Gastrocnemius medialis (tissue), 4 donors: ENCODE results near the gene RFXAP. TPM values are rescaled to one million over a fixed set of nuclear protein-coding genes. Genes with fewer than 3 reads are reported as not detected.

Experiments used
- ATAC-seq, 2 donors: fragments of 150-250 bp; one replicate each; pipeline ENCODE4 v1.9.1; 2016
- DNase-seq, 2 donors: peaks; one replicate each; pipeline ENCODE4 v3.0.0-alpha.2; 2019
- H3K27ac ChIP-seq, 4 donors: fragments of 200-600 bp; sonication (generic); 1 replicate in 1 of 4; 2 replicates in 3 of 4; pipeline ENCODE4 v1.5.1; 2016 to 2018; ENCODE audit warnings: mild to moderate bottlenecking in 2 of 4, moderate library complexity in 1 of 4
- H3K27me3 ChIP-seq, 3 donors: fragments of 200-600 bp; sonication (generic) in 2 of 3; 1 replicate in 1 of 3; 2 replicates in 2 of 3; pipeline versions ENCODE4 v1.5.1 to v1.6.0; 2016 to 2019; ENCODE audit warnings: mild to moderate bottlenecking in 1 of 3, moderate library complexity in 1 of 3
- H3K36me3 ChIP-seq, 2 donors: fragments of 200-600 bp; sonication (generic) in 1 of 2; one replicate each; pipeline ENCODE4 v1.5.1; 2017 to 2018
- H3K4me1 ChIP-seq, 2 donors: fragments of 200-600 bp; sonication (generic) in 1 of 2; one replicate each; pipeline ENCODE4 v1.5.1; 2016 to 2017; ENCODE audit warnings: mild to moderate bottlenecking in 2 of 2
- H3K4me3 ChIP-seq, 4 donors: fragments of 200-600 bp; sonication (generic) in 3 of 4; 1 replicate in 1 of 4; 2 replicates in 3 of 4; pipeline ENCODE4 v1.5.1; 2016 to 2019; ENCODE audit warnings: mild to moderate bottlenecking in 2 of 4
- H3K9me3 ChIP-seq, 3 donors: fragments of 200-600 bp; sonication (generic) in 2 of 3; 1 replicate in 1 of 3; 2 replicates in 2 of 3; pipeline ENCODE4 v1.5.1; 2016 to 2019
- POLR2A ChIP-seq, 2 donors: fragments of 450-650 bp; IDR thresholded peaks; one replicate each; pipeline ENCODE4 v1.6.1; 2017; ENCODE audit warnings: antibody characterized with exemption in 2 of 2, mild to moderate bottlenecking in 2 of 2, moderate library complexity in 2 of 2
- in situ Hi-C, 4 donors: fragments of 200-750 bp; cut with MboI; loops; one replicate each; pipeline versions ENCODE4 v1.15.0 to v1.8.0; 2017; ENCODE audit warnings: low sequenced_read_pairs in 4 of 4
- intact Hi-C: fragments of 100-400 bp; cut with DNase I; formaldehyde crosslinking; loops from one replicate; pipeline ENCODE4 v1.15.1; 2023; ENCODE audit warnings: low total_unique reads
- total RNA-seq, 4 donors: library from RNA; depleted of rRNA; stranded (reverse); fragments of >200 nt; gene quantifications; one replicate each; pipeline versions ENCODE4 v1.1.0 to v1.2.3, GENCODE V29; 2016
- TF ChIP-seq, protein P1 (sequence below), 5 experiments: fragments of 450-650 bp in 3 of 5; fragments of 200-600 bp in 2 of 5; sonication (generic) in 2 of 5; IDR thresholded peaks in 4 of 5; conservative IDR thresholded peaks in 1 of 5; 1 replicate in 4 of 5; 2 replicates in 1 of 5; pipeline ENCODE4 v1.5.1; 2016 to 2019; ENCODE audit warnings: antibody characterized with exemption in 5 of 5, mild to moderate bottlenecking in 3 of 5, moderate library complexity in 3 of 5

RFXAP gene
- total RNA-seq, 4 donors from 2014 or later: 0.71 to 3.0 (median 2.2) TPM

DNA sequence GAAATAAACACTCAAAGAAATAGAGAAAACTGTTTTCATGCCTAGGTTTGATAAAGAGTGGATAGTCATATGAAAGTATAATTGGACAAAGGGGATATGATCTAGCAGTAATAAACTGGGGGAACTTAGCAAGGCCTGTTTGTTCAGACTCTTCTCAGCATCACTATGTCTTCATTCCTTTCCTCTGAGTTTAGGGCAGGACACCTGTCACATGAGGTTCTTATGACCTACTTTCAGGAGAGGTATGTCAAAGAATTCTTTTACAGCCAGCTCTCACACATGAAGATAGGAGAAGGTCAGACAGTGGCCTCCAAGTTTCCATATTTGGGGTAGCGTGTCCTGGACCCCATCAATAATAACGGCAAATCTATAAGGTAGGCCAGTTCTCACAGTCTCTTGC, 11.4 kb upstream of the RFXAP start:
- DNase-seq (no peak), ATAC-seq (no peak)
- in situ Hi-C loops (no loop called here), intact Hi-C loops (no loop called here)
- H3K36me3 ChIP-seq: no peaks in the 10 kb centered on the region
- H3K4me1 ChIP-seq: no peaks in the 10 kb centered on the region
- H3K4me3 ChIP-seq: no peak overlapping the region
- no peak for TF ChIP-seq POLR2A (IDR thresholded peaks at IDR 0.05)
- TF ChIP-seq, protein P1, sequence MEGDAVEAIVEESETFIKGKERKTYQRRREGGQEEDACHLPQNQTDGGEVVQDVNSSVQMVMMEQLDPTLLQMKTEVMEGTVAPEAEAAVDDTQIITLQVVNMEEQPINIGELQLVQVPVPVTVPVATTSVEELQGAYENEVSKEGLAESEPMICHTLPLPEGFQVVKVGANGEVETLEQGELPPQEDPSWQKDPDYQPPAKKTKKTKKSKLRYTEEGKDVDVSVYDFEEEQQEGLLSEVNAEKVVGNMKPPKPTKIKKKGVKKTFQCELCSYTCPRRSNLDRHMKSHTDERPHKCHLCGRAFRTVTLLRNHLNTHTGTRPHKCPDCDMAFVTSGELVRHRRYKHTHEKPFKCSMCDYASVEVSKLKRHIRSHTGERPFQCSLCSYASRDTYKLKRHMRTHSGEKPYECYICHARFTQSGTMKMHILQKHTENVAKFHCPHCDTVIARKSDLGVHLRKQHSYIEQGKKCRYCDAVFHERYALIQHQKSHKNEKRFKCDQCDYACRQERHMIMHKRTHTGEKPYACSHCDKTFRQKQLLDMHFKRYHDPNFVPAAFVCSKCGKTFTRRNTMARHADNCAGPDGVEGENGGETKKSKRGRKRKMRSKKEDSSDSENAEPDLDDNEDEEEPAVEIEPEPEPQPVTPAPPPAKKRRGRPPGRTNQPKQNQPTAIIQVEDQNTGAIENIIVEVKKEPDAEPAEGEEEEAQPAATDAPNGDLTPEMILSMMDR (IDR thresholded peaks at IDR 0.05 in 4 of 5, conservative IDR thresholded peaks at IDR 0.05 in 1 of 5): no peak
- no peaks in the 10 kb centered on the region for H3K27me3 ChIP-seq
- H3K9me3 ChIP-seq: no peaks in the 10 kb centered on the region
- no peak overlapping the region for H3K27ac ChIP-seq

DNA sequence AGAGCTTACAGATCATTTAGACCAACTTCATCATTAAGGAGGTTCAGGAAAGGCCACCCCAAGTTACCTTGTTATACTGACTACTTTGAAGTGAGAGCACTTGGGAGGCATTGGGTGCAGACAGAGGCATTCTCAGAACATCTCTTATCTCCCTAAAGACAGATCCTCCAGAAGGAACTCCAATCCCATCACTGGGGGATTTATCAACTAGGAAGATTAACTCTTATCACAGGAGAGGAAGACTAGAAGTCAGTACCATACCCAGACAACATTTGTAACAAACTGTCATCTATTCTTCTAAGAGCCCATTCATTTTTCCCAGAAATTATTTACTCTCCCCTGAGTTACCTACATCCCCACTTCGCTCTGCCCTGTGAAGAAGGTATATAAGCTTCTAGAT, 5.8 kb upstream of the RFXAP start:
- Histone ChIP-seq H3K36me3 (no peaks in the 10 kb centered on the region), H3K27ac (no peak overlapping the region), H3K27me3 (no peaks in the 10 kb centered on the region), H3K4me1 (no peaks in the 10 kb centered on the region), H3K9me3 (no peaks in the 10 kb centered on the region), H3K4me3 (no peak overlapping the region)
- intact Hi-C loops: no loop called here
- DNase-seq (no peak), ATAC-seq (no peak)
- no peak for TF ChIP-seq POLR2A (IDR thresholded peaks at IDR 0.05)
- TF ChIP-seq, protein P1 (IDR thresholded peaks at IDR 0.05 in 4 of 5, conservative IDR thresholded peaks at IDR 0.05 in 1 of 5): no peak
- in situ Hi-C loops: no loop called here

DNA sequence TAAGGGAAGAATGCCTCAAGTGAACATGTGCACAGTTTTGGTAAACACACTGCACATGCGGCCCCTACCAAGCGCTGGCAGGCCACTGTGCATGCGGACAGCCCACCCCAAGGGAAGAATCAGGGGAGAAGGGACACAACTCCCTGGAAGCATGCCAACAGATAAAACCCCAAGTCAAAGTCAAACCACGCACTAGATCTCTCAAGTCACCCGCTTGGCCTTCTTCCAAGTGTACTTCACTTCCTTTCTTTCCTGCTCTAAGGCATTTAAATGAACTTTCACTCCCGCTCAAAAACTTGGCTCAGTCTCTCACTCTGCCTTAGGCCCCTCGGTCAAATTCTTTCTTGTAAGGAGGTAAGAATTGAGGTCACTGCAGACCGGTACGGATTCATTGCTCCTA, 4.6 kb upstream of the RFXAP start:
- in situ Hi-C loops: no loop called here

DNA sequence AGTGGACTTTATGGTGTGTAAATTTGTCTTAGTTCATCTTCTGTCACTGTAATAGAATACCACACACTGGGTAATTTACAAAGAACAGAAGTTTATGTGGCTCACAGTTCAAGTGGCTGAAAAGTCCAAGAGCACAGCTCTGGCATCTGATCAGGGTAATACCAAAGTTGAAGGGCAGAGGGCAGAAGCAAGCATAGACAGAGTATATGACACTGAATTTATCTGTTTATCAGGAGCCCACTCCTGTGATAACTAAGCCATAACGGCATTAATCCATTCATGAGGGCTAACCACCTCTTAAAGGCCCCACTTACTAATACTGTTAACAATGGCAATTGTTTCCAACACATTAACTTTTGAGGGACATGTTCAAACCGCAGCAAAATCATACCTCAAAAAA, 4.0 kb upstream of the RFXAP start:
- no peak for DNase-seq
- ATAC-seq: no peak
- no peak for TF ChIP-seq POLR2A (IDR thresholded peaks at IDR 0.05)
- TF ChIP-seq, protein P1 (IDR thresholded peaks at IDR 0.05 in 4 of 5, conservative IDR thresholded peaks at IDR 0.05 in 1 of 5): no peak
- H3K4me3 ChIP-seq: no peak overlapping the region
- H3K9me3 ChIP-seq: no peaks in the 10 kb centered on the region
- peaks cover 1 to 7% of the 10 kb centered on the region in 2 donors for H3K4me1 ChIP-seq
- H3K27me3 ChIP-seq: no peaks in the 10 kb centered on the region
- intact Hi-C loops (no loop called here), in situ Hi-C loops (no loop called here)
- H3K27ac ChIP-seq: no peak overlapping the region
- H3K36me3 ChIP-seq: no peaks in the 10 kb centered on the region

More for the DNA sequence above, 4.6 kb upstream of the RFXAP start:
- ATAC-seq: no peak
- TF ChIP-seq, protein P1 (IDR thresholded peaks at IDR 0.05 in 4 of 5, conservative IDR thresholded peaks at IDR 0.05 in 1 of 5): no peak
- TF ChIP-seq POLR2A (IDR thresholded peaks at IDR 0.05): no peak
- H3K4me1 ChIP-seq: peaks cover 0 to under 1% of the 10 kb centered on the region in 2 donors
- DNase-seq: no peak
- no peak overlapping the region for H3K4me3 ChIP-seq
- H3K27me3 ChIP-seq: no peaks in the 10 kb centered on the region
- no peak overlapping the region for H3K27ac ChIP-seq
- H3K36me3 ChIP-seq: no peaks in the 10 kb centered on the region
- no peaks in the 10 kb centered on the region for H3K9me3 ChIP-seq
- intact Hi-C loops: no loop called here
